ENCODE results near the gene CCDC160. TPM values are rescaled to one million over a fixed set of nuclear protein-coding genes. Genes with fewer than 3 reads are reported as not detected.
"Not testable (repeated sequence)": the region's sequence is repeated elsewhere in the genome, so short reads cannot be mapped to it uniquely, and the experiment has no call there.

The CCDC160 gene
- total RNA-seq, 1 donor from 2014 or later: 21.6 TPM

DNA sequence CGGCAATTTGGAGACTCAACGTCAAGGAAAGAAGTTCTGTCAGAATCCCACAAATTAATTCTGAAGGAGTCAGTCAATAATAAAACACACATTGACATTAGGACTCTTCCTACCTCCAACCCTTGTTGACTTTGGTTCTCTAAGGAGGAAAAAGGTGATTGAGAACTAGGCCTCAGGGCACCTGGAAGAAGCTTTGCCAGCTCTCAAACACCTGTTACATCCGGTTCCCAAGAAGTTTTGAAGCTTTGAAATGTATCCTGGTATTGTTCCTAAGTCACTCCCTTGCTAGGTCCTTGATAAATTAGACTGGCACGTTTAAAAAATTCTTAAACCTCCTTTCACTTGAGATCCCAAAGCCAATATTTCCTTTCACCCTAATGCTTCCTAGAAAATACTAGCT, 1.7 kb upstream of the CCDC160 start:
- H3K27ac ChIP-seq: no peak overlapping the region
- peaks cover 29% of the 10 kb centered on the region for H3K4me1 Mint-ChIP-seq
- H3K4me3 Mint-ChIP-seq: peak overlapping the region; percentile 63

GRCh38 chrX:134238144-134238543, 1.2 kb downstream of the CCDC160 start:
- Histone ChIP-seq H3K4me2 (peak overlapping the region; percentile 76), H3K4me3 (peak overlapping the region; percentile 81)
- not testable (repeated sequence) for H3K27ac ChIP-seq

More for the DNA sequence above, 1.7 kb upstream of the CCDC160 start:
- no peak overlapping the region for H2AFZ ChIP-seq (replicated peaks)
- peaks cover 29% of the 10 kb centered on the region for H3K79me2 ChIP-seq (ENCODE audit: low read depth)
- H3F3A ChIP-seq (ENCODE audit: low read depth): peaks cover 21% of the 10 kb centered on the region
- no peaks in the 10 kb centered on the region for H3K9me3 ChIP-seq (ENCODE audit: low read depth)
- H3K27me3 ChIP-seq: no peaks in the 10 kb centered on the region
- H3K4me2 ChIP-seq: no peak overlapping the region
- Mint-ChIP-seq H3K9me3 (no peaks in the 10 kb centered on the region), H3K27ac (peak overlapping the region; percentile 24), H3K27me3 (ENCODE audit: insufficient read depth, low read depth) (peaks cover 10% of the 10 kb centered on the region), H3K36me3 (peaks cover 4% of the 10 kb centered on the region)
- peaks cover 17% of the 10 kb centered on the region for H3K4me1 ChIP-seq
- no peaks in the 10 kb centered on the region for H4K20me1 ChIP-seq (ENCODE audit: low read depth)
- no peak for DNase-seq (ENCODE audit: low spot score)
- H3K4me3 ChIP-seq: no peak overlapping the region
- no peak for TF ChIP-seq EZH2phosphoT487 (IDR thresholded peaks at IDR 0.05)
- TF ChIP-seq EZH2 (IDR thresholded peaks at IDR 0.05): no peak
- TF ChIP-seq, protein P1, sequence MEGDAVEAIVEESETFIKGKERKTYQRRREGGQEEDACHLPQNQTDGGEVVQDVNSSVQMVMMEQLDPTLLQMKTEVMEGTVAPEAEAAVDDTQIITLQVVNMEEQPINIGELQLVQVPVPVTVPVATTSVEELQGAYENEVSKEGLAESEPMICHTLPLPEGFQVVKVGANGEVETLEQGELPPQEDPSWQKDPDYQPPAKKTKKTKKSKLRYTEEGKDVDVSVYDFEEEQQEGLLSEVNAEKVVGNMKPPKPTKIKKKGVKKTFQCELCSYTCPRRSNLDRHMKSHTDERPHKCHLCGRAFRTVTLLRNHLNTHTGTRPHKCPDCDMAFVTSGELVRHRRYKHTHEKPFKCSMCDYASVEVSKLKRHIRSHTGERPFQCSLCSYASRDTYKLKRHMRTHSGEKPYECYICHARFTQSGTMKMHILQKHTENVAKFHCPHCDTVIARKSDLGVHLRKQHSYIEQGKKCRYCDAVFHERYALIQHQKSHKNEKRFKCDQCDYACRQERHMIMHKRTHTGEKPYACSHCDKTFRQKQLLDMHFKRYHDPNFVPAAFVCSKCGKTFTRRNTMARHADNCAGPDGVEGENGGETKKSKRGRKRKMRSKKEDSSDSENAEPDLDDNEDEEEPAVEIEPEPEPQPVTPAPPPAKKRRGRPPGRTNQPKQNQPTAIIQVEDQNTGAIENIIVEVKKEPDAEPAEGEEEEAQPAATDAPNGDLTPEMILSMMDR (IDR thresholded peaks at IDR 0.05): no peak
- no peak overlapping the region for H3K9ac ChIP-seq
- no peaks in the 10 kb centered on the region for H3K36me3 ChIP-seq

DNA sequence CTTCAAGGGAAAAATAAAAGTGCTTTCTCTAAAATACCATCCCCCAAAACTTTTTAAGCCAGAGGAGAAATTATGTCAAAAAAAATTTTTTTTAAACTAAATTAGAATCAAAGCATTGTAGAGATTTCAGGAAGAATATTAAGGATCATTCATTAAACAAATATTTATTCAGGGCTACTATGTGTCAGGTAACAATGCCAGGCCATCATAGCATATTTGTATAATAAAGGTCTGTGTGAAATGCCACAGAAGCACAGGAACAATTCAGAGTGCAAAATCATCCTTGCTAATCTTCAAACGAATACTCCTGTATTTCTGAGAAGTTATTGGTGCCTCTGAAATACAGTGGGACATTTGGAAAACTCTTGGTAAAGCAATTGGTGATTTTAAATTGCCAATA, 2.0 kb downstream of the CCDC160 start:
- peaks cover 37% of the 10 kb centered on the region for H3F3A ChIP-seq (ENCODE audit: low read depth)
- no peaks in the 10 kb centered on the region for H3K27me3 ChIP-seq
- peaks cover 12% of the 10 kb centered on the region for H3K36me3 Mint-ChIP-seq
- no peak overlapping the region for H3K9ac ChIP-seq
- no peak for DNase-seq (ENCODE audit: low spot score)
- H3K36me3 ChIP-seq: no peaks in the 10 kb centered on the region
- peaks cover 30% of the 10 kb centered on the region for H3K4me1 ChIP-seq
- peaks cover 9% of the 10 kb centered on the region for H4K20me1 ChIP-seq (ENCODE audit: low read depth)
- H3K79me2 ChIP-seq (ENCODE audit: low read depth): peaks cover 65% of the 10 kb centered on the region
- peaks cover 63% of the 10 kb centered on the region for H3K4me1 Mint-ChIP-seq
- H3K27ac Mint-ChIP-seq: peak overlapping the region; percentile 92
- H3K27me3 Mint-ChIP-seq (ENCODE audit: insufficient read depth, low read depth): peaks cover 8% of the 10 kb centered on the region
- peak overlapping the region; percentile 76 for H3K4me2 ChIP-seq
- peak overlapping the region; percentile 81 for H3K4me3 ChIP-seq
- H3K9me3 ChIP-seq (ENCODE audit: low read depth): no peaks in the 10 kb centered on the region
- peak overlapping the region; percentile 79 for H3K27ac ChIP-seq
- H3K4me3 Mint-ChIP-seq: peak overlapping the region; percentile 98
- TF ChIP-seq, protein P1 (IDR thresholded peaks at IDR 0.05): no peak
- TF ChIP-seq EZH2 (IDR thresholded peaks at IDR 0.05): no peak
- TF ChIP-seq EZH2phosphoT487 (IDR thresholded peaks at IDR 0.05): no peak
- no peak overlapping the region for H2AFZ ChIP-seq (replicated peaks)
- H3K9me3 Mint-ChIP-seq: no peaks in the 10 kb centered on the region

More at GRCh38 chrX:134238144-134238543, 1.2 kb downstream of the CCDC160 start:
- H3K9me3 ChIP-seq (ENCODE audit: low read depth); DNase-seq (ENCODE audit: low spot score); H3K36me3 Mint-ChIP-seq; H2AFZ ChIP-seq (replicated peaks); H3K36me3 ChIP-seq; H3K9ac ChIP-seq; H4K20me1 ChIP-seq (ENCODE audit: low read depth); H3K9me3 Mint-ChIP-seq; H3K27me3 ChIP-seq: not testable (repeated sequence)
- Histone ChIP-seq H3K79me2 (ENCODE audit: low read depth) (peaks cover 56% of the 10 kb centered on the region), H3F3A (ENCODE audit: low read depth) (peaks cover 37% of the 10 kb centered on the region), H3K4me1 (peaks cover 30% of the 10 kb centered on the region)
- Mint-ChIP-seq H3K27ac (peak overlapping the region; percentile 92), H3K4me3 (peak overlapping the region; percentile 98), H3K27me3 (ENCODE audit: insufficient read depth, low read depth) (peaks cover 11% of the 10 kb centered on the region), H3K4me1 (peaks cover 57% of the 10 kb centered on the region)

- H3K4me1 Mint-ChIP-seq: peaks cover 74% of the 10 kb centered on the region
- peaks cover 66% of the 10 kb centered on the region for H3K79me2 ChIP-seq (ENCODE audit: low read depth)
- peaks cover 8% of the 10 kb centered on the region for H3K27me3 Mint-ChIP-seq (ENCODE audit: insufficient read depth, low read depth)
- peak overlapping the region; percentile 98 for H3K4me3 Mint-ChIP-seq
- no peaks in the 10 kb centered on the region for H3K27me3 ChIP-seq
- peaks cover 9% of the 10 kb centered on the region for H4K20me1 ChIP-seq (ENCODE audit: low read depth)
- H3K9me3 Mint-ChIP-seq: no peaks in the 10 kb centered on the region
- H2AFZ ChIP-seq (replicated peaks): no peak overlapping the region
- no peak overlapping the region for H3K9ac ChIP-seq
- H3K4me3 ChIP-seq: peak overlapping the region; percentile 81
- TF ChIP-seq EZH2 (IDR thresholded peaks at IDR 0.05): no peak
- TF ChIP-seq, protein P1 (IDR thresholded peaks at IDR 0.05): no peak
- TF ChIP-seq EZH2phosphoT487 (IDR thresholded peaks at IDR 0.05): no peak
- peak; percentile 42 for DNase-seq (ENCODE audit: low spot score)
- H3K36me3 Mint-ChIP-seq: peaks cover 21% of the 10 kb centered on the region
- H3F3A ChIP-seq (ENCODE audit: low read depth): peaks cover 37% of the 10 kb centered on the region
- peaks cover 37% of the 10 kb centered on the region for H3K4me1 ChIP-seq
- peaks cover 3% of the 10 kb centered on the region for H3K36me3 ChIP-seq
- peak overlapping the region; percentile 79 for H3K27ac ChIP-seq
- H3K27ac Mint-ChIP-seq: peak overlapping the region; percentile 27
- H3K9me3 ChIP-seq (ENCODE audit: low read depth): no peaks in the 10 kb centered on the region
- peak overlapping the region; percentile 76 for H3K4me2 ChIP-seq
Observed at GRCh38 chrX:134240209-134240608, 3.2 kb downstream of the CCDC160 start.

Data from neural progenitor cell (in vitro differentiated cells).